Brain microvascular endothelial cell (primary cell): ENCODE data around the gene TMED9.

Experiments
- DNase-seq: peaks from one replicate; pipeline ENCODE4 v3.0.0-alpha.2; 2020
- H3K27ac ChIP-seq: fragments of 250-450 bp; sonication (Bioruptor Pico); 2 replicates; pipeline ENCODE4 v1.5.1; 2020; ENCODE audit warnings: mild to moderate bottlenecking, moderate library complexity
- H3K27me3 ChIP-seq: fragments of 250-450 bp; sonication (Bioruptor Pico); replicated peaks from 2 replicates; pipeline ENCODE4 v1.5.1; 2020; ENCODE audit warnings: mild to moderate bottlenecking
- H3K36me3 ChIP-seq: fragments of 250-450 bp; sonication (Bioruptor Pico); replicated peaks from 2 replicates; pipeline ENCODE4 v1.5.1; 2020; ENCODE audit warnings: mild to moderate bottlenecking
- H3K4me3 ChIP-seq: 2 replicates; pipeline ENCODE4 v1.5.1; 2011; ENCODE audit warnings: low read depth, mild to moderate bottlenecking, control low read depth, low read length, moderate library complexity
- in situ Hi-C: cut with HindIII; loops from 2 replicates; pipeline ENCODE4 v1.10.0; 2017; ENCODE audit warnings: low sequenced_read_pairs, low pct_ligation_motif_present
- TF ChIP-seq, protein P1 (sequence below): IDR thresholded peaks from 2 replicates; pipeline ENCODE4 v1.5.1; 2011; ENCODE audit warnings: low read depth, mild to moderate bottlenecking, moderate library complexity, low read length, control low read depth, inconsistent platforms; ENCODE audit errors: missing control alignments

The TMED9 gene

DNA sequence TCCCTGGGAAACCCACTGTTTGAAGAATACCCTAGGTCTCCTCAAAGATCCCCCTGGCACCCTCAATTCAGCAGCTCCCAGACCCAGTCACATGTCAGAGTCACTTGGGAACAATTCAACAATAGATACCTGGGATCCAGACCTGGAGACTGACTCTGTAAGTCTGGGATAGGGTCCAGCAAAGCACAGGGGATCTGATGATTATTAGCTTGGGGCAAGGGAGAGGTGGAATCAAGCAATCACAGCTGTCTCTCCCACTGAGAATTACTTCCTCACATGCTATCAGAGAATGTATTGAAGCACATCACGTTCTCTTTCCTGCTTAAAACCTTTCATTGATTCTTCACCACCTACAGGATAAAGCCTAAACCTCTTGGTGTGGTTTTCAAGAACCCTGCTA lies 43.5 kb upstream of the TMED9 start:
- Histone ChIP-seq H3K27ac (no peak overlapping the region), H3K4me3 (no peak overlapping the region), H3K27me3 (no peaks in the 10 kb centered on the region), H3K36me3 (peaks cover 3% of the 10 kb centered on the region)
- no peak for DNase-seq
- in situ Hi-C loops = no loop called here
- TF ChIP-seq, protein P1, sequence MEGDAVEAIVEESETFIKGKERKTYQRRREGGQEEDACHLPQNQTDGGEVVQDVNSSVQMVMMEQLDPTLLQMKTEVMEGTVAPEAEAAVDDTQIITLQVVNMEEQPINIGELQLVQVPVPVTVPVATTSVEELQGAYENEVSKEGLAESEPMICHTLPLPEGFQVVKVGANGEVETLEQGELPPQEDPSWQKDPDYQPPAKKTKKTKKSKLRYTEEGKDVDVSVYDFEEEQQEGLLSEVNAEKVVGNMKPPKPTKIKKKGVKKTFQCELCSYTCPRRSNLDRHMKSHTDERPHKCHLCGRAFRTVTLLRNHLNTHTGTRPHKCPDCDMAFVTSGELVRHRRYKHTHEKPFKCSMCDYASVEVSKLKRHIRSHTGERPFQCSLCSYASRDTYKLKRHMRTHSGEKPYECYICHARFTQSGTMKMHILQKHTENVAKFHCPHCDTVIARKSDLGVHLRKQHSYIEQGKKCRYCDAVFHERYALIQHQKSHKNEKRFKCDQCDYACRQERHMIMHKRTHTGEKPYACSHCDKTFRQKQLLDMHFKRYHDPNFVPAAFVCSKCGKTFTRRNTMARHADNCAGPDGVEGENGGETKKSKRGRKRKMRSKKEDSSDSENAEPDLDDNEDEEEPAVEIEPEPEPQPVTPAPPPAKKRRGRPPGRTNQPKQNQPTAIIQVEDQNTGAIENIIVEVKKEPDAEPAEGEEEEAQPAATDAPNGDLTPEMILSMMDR = no peak

- TF ChIP-seq, protein P1 = no peak
- H3K36me3 ChIP-seq = peaks cover 3% of the 10 kb centered on the region
- no peaks in the 10 kb centered on the region for H3K27me3 ChIP-seq
- no peak overlapping the region for H3K4me3 ChIP-seq
- in situ Hi-C loops = no loop called here
- no peak for DNase-seq
- H3K27ac ChIP-seq = no peak overlapping the region
Observed at GRCh38 chr5:177550122-177550521, 41.9 kb upstream of the TMED9 start.

DNA sequence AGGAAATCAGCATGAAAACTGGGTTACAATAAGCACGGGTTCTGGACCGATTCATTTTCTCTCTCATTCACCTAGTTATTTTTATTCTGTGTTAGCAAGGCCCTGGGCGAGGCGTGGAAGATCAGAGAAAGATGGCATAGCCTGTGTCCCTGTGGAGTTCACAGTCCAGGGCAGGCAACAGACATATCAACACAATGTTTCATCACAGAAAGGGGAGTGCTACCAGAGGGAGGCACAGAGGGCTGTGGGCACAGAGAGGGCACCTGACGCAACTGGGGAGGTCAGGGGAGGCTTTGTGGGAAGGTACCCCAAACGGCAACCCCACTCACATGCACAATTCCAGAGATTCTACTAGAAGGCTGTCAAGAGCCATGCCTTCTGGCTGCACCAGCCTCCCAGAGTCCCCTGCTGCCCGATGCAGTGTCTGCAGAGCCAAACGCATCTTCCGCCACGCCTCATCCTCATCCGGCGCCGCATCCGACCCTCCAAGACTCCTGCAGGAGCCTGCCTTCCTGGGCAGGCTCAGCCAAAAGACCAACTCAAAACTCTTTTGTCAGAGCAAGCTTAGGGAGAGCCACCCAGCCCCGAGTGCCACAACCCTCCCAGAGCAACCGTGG lies 39.1 kb upstream of the TMED9 start:
- DNase-seq = no peak
- Histone ChIP-seq H3K36me3 (peaks cover 3% of the 10 kb centered on the region), H3K4me3 (peak overlapping the region; percentile 85), H3K27me3 (no peaks in the 10 kb centered on the region), H3K27ac (no peak overlapping the region)
- TF ChIP-seq, protein P1 = peak; percentile 24
- in situ Hi-C loops = no loop called here

GRCh38 chr5:177553671-177554429 lies 38.2 kb upstream of the TMED9 start:
- in situ Hi-C loops = no loop called here
- DNase-seq = no peak

DNA sequence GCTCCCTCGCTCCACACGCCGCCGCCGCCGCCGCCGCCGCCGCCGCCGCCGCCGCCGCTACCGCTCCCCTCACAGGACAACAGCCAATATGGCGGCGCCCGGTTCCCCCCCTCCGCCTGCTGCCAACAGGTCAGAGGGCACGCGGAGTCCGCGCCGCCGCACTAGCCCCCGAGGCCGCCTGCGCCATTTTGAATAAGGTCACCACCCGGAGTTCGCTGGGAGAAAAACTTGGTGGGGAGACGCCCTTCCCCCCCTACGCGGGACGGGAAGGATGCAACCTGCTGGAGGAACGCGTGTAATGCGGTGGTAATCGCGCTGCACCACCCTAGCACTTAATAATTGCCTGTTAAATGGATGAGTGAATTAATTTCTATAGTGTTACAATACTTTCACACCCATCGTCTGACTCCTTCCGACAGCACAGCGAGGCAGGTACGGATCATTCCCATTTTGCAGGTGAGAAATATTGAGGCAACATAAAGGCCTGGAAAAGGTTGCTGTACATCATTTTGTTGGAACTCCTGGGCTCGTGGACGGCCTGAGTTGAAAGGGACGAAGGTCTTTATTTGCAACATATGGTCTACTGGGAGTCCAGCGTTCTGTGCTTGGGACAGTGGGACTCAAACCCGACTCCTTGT lies 37.4 kb upstream of the TMED9 start, which contains the start of gene FAM193B:
Gene FAM193B, minus strand, starts transcription at position 90 of the 638 bp plus-strand sequence. CDS start 105 bp downstream, outside the sequence.
- Histone ChIP-seq H3K27ac (peak within 1 kb of the TSS; percentile 15), H3K4me3 (peak within 1 kb of the TSS; percentile 85), H3K36me3 (peaks cover 3% of the 10 kb centered on the region), H3K27me3 (no peaks in the 10 kb centered on the region)
- in situ Hi-C loops = no loop called here
- TF ChIP-seq, protein P1 = peak; percentile 48
- DNase-seq = peak; percentile 89

More at GRCh38 chr5:177553671-177554429, 38.2 kb upstream of the TMED9 start:
- peak overlapping the region; percentile 15 for H3K27ac ChIP-seq
- TF ChIP-seq, protein P1 = no peak
- peak overlapping the region; percentile 85 for H3K4me3 ChIP-seq
- no peaks in the 10 kb centered on the region for H3K27me3 ChIP-seq
- H3K36me3 ChIP-seq = peaks cover 3% of the 10 kb centered on the region
